Measurements from ENCODE around the gene BOD1L1.
"Not testable (repeated sequence)": the region's sequence is repeated elsewhere in the genome, so short reads cannot be mapped to it uniquely, and the experiment has no call there.

BOD1L1 gene

GRCh38 chr4:13618212-13618806 is 9.2 kb downstream of the BOD1L1 start:
- no peak for DNase-seq

GRCh38 chr4:13617801-13618200 is 9.7 kb downstream of the BOD1L1 start:
- DNase-seq, result no peak

GRCh38 chr4:13616597-13616996 is 10.9 kb downstream of the BOD1L1 start:
- no peak for DNase-seq

GRCh38 chr4:13615161-13615560 is 12.4 kb downstream of the BOD1L1 start:
- no peak for DNase-seq

GRCh38 chr4:13612569-13612968 is 15.0 kb downstream of the BOD1L1 start:
- DNase-seq, result no peak

- no peak for DNase-seq
These were observed 16.2 kb downstream of the BOD1L1 start for GRCh38 chr4:13611283-13611842.

GRCh38 chr4:13605330-13605729 is 22.2 kb downstream of the BOD1L1 start:
- DNase-seq, result no peak

- no peak for DNase-seq
These were observed 25.7 kb downstream of the BOD1L1 start for GRCh38 chr4:13601848-13602247.

- DNase-seq, result no peak
These were observed 26.5 kb downstream of the BOD1L1 start for GRCh38 chr4:13601048-13601447.

GRCh38 chr4:13599159-13599558 is 28.4 kb downstream of the BOD1L1 start:
- no peak for DNase-seq

- DNase-seq, result peak; percentile 2
These were observed 29.9 kb downstream of the BOD1L1 start for GRCh38 chr4:13597604-13598003.

GRCh38 chr4:13597141-13597540 is 30.4 kb downstream of the BOD1L1 start:
- no peak for DNase-seq

GRCh38 chr4:13592220-13592619 is 35.3 kb downstream of the BOD1L1 start:
- DNase-seq, result no peak

- DNase-seq, result no peak
These were observed 36.8 kb downstream of the BOD1L1 start for GRCh38 chr4:13590766-13591165.

- DNase-seq, result no peak
These were observed 38.6 kb downstream of the BOD1L1 start for GRCh38 chr4:13588954-13589353.

GRCh38 chr4:13584481-13584880 is 43.0 kb downstream of the BOD1L1 start:
- peak; percentile 2 for DNase-seq

GRCh38 chr4:13580036-13580435 is 47.5 kb downstream of the BOD1L1 start:
- DNase-seq, result no peak

GRCh38 chr4:13577660-13578059 is 49.9 kb downstream of the BOD1L1 start:
- no peak for DNase-seq

GRCh38 chr4:13570916-13571315 is 56.6 kb downstream of the BOD1L1 start:
- no peak for DNase-seq

- DNase-seq, result no peak
These were observed 60.4 kb downstream of the BOD1L1 start for GRCh38 chr4:13567125-13567524.

- DNase-seq, result no peak
These were observed 64.6 kb downstream of the BOD1L1 start for GRCh38 chr4:13562876-13563275.

GRCh38 chr4:13561673-13562072 is 65.9 kb downstream of the BOD1L1 start:
- DNase-seq, result no peak

- not testable (repeated sequence) for DNase-seq
These were observed 67.4 kb downstream of the BOD1L1 start for GRCh38 chr4:13560111-13560510.

GRCh38 chr4:13559413-13559812 is 68.1 kb downstream of the BOD1L1 start:
- DNase-seq, result peak; percentile 84

GRCh38 chr4:13558881-13559280 is 68.6 kb downstream of the BOD1L1 start:
- peak; percentile 36 for DNase-seq

Data from fibroblast of skin of right biceps (primary cell).